HepG2 (cell line): ENCODE data around the gene GGA1. TPM values are rescaled to one million over a fixed set of nuclear protein-coding genes. Genes with fewer than 3 reads are reported as not detected.

Source experiments
- ARNT ChIP-seq: fragments of 450-650 bp; IDR thresholded peaks from 2 replicates; pipeline ENCODE4 v1.6.1; 2017
- HMGXB4 ChIP-seq, 2 experiments: sonication (generic) in 1 of 2; formaldehyde crosslinking in 1 of 2; IDR thresholded peaks; 2 replicates each; pipeline versions ENCODE4 v1.4.0 to v1.6.1; 2018 to 2020; ENCODE audit warnings: missing genetic modification reagents in 2 of 2, borderline replicate concordance in 1 of 2, low read depth in 1 of 2, mild to moderate bottlenecking in 1 of 2, missing biosample characterization in 1 of 2
- HNF4G ChIP-seq, 2 experiments: sonication (generic) in 1 of 2; formaldehyde crosslinking in 1 of 2; IDR thresholded peaks; 2 replicates each; pipeline versions ENCODE4 v1.4.0 to v1.6.1; 2011 to 2020; ENCODE audit warnings: borderline replicate concordance in 2 of 2, low read depth in 2 of 2, mild to moderate bottlenecking in 2 of 2, low read length in 1 of 2, missing genetic modification reagents in 1 of 2, moderate library complexity in 1 of 2
- NRL ChIP-seq: sonication (generic); formaldehyde crosslinking; IDR thresholded peaks from 2 replicates; pipeline ENCODE4 v1.5.0; 2020; ENCODE audit warnings: missing genetic modification reagents, mild to moderate bottlenecking, moderate library complexity, borderline replicate concordance
- PATZ1 ChIP-seq: sonication (generic); formaldehyde crosslinking; IDR thresholded peaks from 2 replicates; pipeline ENCODE4 v1.4.0; 2020; ENCODE audit warnings: missing genetic modification reagents
- PRDM10 ChIP-seq: sonication (generic); formaldehyde crosslinking; IDR thresholded peaks from 2 replicates; pipeline ENCODE4 v1.4.0; 2020; ENCODE audit warnings: low read depth, missing genetic modification reagents
- RXRA ChIP-seq: sonication (generic); formaldehyde crosslinking; IDR thresholded peaks from 2 replicates; pipeline ENCODE4 v1.5.1; 2020; ENCODE audit warnings: missing genetic modification reagents
- SALL1 ChIP-seq: sonication (generic); formaldehyde crosslinking; IDR thresholded peaks from 2 replicates; pipeline ENCODE4 v1.8.0; 2022; ENCODE audit warnings: mild to moderate bottlenecking, missing genetic modification reagents
- SNAPC5 ChIP-seq: sonication (generic); formaldehyde crosslinking; IDR thresholded peaks from 2 replicates; pipeline ENCODE4 v1.8.1; 2023; ENCODE audit warnings: mild to moderate bottlenecking, missing genetic modification reagents, borderline replicate concordance
- ZBTB3 ChIP-seq: sonication (generic); formaldehyde crosslinking; IDR thresholded peaks from 2 replicates; pipeline ENCODE4 v1.4.0; 2020; ENCODE audit warnings: low read depth, mild to moderate bottlenecking, moderate library complexity, missing genetic modification reagents, borderline replicate concordance
- ZNF207 ChIP-seq: fragments of 450-650 bp; IDR thresholded peaks from 2 replicates; pipeline ENCODE4 v1.6.1; 2016; ENCODE audit warnings: antibody characterized with exemption, borderline replicate concordance
- ZNF3 ChIP-seq: IDR thresholded peaks from 2 replicates; pipeline ENCODE4 v1.7.0; 2017; ENCODE audit warnings: inconsistent platforms
- ZNF30 ChIP-seq: sonication (generic); formaldehyde crosslinking; IDR thresholded peaks from 2 replicates; pipeline ENCODE4 v1.5.0; 2020; ENCODE audit warnings: mild to moderate bottlenecking, missing genetic modification reagents
- ZNF354B ChIP-seq: sonication (generic); formaldehyde crosslinking; IDR thresholded peaks from 2 replicates; pipeline ENCODE4 v1.8.0; 2022; ENCODE audit warnings: mild to moderate bottlenecking, missing genetic modification reagents
- ZNF572 ChIP-seq: sonication (generic); formaldehyde crosslinking; IDR thresholded peaks from 2 replicates; pipeline ENCODE4 v1.5.1; 2020; ENCODE audit warnings: mild to moderate bottlenecking, missing genetic modification reagents
- polyA plus RNA-seq, 8 experiments: library from polyadenylated mRNA; depleted of rRNA in 3 of 8; stranded (reverse) in 7 of 8; unstranded in 1 of 8; fragments of >200 nt; fragmentation: Illumina TruSeq in 4 of 8; extraction: Trizol in 4 of 8; gene quantifications; 2 replicates each; pipeline versions ENCODE4 v1.2.1 to v1.2.3, GENCODE V29; 2011 to 2016; ENCODE audit warnings: low read depth in 4 of 8, missing spikeins in 1 of 8, mixed read lengths in 1 of 8; ENCODE audit not compliant: insufficient read depth in 1 of 8
- total RNA-seq, 5 experiments: library from RNA; depleted of rRNA; stranded (reverse); fragments of >200 nt; fragmentation: Illumina TruSeq; extraction: Trizol; gene quantifications; 2 replicates each; pipeline ENCODE4 v1.2.3, GENCODE V29; 2016; ENCODE audit warnings: low read depth in 1 of 5
- TF ChIP-seq, protein P1 (sequence below): sonication (generic); formaldehyde crosslinking; IDR thresholded peaks from 2 replicates; pipeline ENCODE4 v1.8.0; 2022; ENCODE audit warnings: mild to moderate bottlenecking, missing genetic modification reagents, moderate library complexity

The GGA1 gene
- total and polyA plus RNA-seq, 2 of the 13 experiments (the other 11 are each of a cell fraction or from before 2014, with no cell fraction given): 29.1 to 87.2 TPM

GRCh38 chr22:37569009-37569920, 39.4 kb upstream of the GGA1 start (continued):
- TF ChIP-seq, protein P1, sequence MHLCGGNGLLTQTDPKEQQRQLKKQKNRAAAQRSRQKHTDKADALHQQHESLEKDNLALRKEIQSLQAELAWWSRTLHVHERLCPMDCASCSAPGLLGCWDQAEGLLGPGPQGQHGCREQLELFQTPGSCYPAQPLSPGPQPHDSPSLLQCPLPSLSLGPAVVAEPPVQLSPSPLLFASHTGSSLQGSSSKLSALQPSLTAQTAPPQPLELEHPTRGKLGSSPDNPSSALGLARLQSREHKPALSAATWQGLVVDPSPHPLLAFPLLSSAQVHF (CRISPR knock-in tag): 0 out of 2 replicates have a peak, but pooled peaks have one; percentile 5
- TF ChIP-seq SALL1 (CRISPR knock-in tag): peak; percentile 87
- TF ChIP-seq ZNF30: no peak
- no peak for TF ChIP-seq SNAPC5 (CRISPR knock-in tag)
- TF ChIP-seq ARNT: no peak
- peak; percentile 68 for TF ChIP-seq RXRA
- peak; percentile 31 to 52; a peak in 2 of 4 replicates for TF ChIP-seq HMGXB4 (CRISPR knock-in tag; IDR thresholded peaks at IDR 0.05; ENCODE audit: borderline replicate concordance in 1 of 2, low read depth in 1 of 2)
- TF ChIP-seq ZNF572: peak; percentile 73
- peak; percentile 42; the same call in 1 of the 2 replicates for TF ChIP-seq HNF4G (IDR thresholded peaks at IDR 0.05; ENCODE audit: borderline replicate concordance, low read depth, low read length)
- TF ChIP-seq HNF4G (CRISPR knock-in tag; IDR thresholded peaks at IDR 0.05; ENCODE audit: borderline replicate concordance, low read depth): peak; percentile 70
- no peak for TF ChIP-seq ZNF3 (CRISPR knock-in tag)
- no peak for TF ChIP-seq ZNF207
- TF ChIP-seq ZNF354B (CRISPR knock-in tag): 0 out of 2 replicates have a peak, but pooled peaks have one; percentile 58
- TF ChIP-seq ZBTB3 (CRISPR knock-in tag): peak; percentile 84; the same call in 1 of the 2 replicates
- TF ChIP-seq PRDM10: peak; percentile 91; the same call in 1 of the 2 replicates
- TF ChIP-seq NRL: peak; percentile 64; the same call in 1 of the 2 replicates
- TF ChIP-seq PATZ1 (CRISPR knock-in tag): peak; percentile 96
